ENCODE data around the gene PEX10.

- no peak for TF ChIP-seq POLR2A (IDR thresholded peaks at IDR 0.05)
- no peak for TF ChIP-seq CTCF (IDR thresholded peaks at IDR 0.05)
These were observed 5.8 kb downstream of the PEX10 start for GRCh38 chr1:2406451-2407041.
